GM18502 (cell line): ENCODE data around the gene ZNF385B.
"Not testable (repeated sequence)": the region's sequence is repeated elsewhere in the genome, so short reads cannot be mapped to it uniquely, and the experiment has no call there.

ENCODE experiments used
- ATAC-seq: cut with Tn5 transposase; IDR thresholded peaks from one replicate; pipeline ENCODE4 v1.9.1; 2021; ENCODE audit warnings: mild to moderate bottlenecking; ENCODE audit not compliant: unreplicated experiment, poor library complexity

Gene ZNF385B

DNA sequence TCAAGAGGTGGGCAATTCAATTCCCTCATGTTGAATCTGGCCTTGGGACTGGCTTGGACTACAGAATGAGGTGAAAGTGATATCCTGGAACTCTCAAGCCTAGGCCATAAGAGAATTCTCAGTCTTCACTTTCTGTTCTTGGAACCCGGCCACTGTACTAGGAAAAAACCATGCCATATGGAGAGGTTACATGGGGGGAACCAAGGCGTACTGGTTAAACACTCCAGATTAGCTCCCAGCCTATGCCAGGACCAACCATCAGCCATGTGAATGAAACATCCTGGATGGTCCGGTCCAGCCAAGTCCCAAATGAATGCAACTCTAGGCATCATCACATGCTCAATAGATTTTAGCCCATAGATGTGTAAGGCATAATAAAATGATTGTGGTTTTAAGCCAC lies 56.4 kb downstream of the ZNF385B start:
- no peak for ATAC-seq

DNA sequence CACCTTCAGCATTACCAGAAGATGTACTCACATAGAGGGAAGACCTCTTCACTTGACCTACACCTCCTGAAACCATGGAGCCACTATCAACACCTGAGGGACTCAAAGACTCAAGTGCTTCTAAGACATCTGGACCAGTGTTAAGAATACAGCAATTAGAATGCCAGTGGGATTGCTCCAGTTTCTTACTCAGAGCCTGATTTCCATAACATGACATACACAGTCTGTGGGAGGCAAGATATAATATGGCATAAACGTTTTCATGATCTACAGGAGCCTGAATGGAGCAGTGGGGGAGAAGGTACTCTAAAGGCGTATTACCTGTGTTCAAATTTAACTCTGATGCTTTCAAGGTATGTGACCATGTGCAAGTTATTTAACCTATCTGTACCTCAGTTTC lies 57.2 kb downstream of the ZNF385B start:
- no peak for ATAC-seq

DNA sequence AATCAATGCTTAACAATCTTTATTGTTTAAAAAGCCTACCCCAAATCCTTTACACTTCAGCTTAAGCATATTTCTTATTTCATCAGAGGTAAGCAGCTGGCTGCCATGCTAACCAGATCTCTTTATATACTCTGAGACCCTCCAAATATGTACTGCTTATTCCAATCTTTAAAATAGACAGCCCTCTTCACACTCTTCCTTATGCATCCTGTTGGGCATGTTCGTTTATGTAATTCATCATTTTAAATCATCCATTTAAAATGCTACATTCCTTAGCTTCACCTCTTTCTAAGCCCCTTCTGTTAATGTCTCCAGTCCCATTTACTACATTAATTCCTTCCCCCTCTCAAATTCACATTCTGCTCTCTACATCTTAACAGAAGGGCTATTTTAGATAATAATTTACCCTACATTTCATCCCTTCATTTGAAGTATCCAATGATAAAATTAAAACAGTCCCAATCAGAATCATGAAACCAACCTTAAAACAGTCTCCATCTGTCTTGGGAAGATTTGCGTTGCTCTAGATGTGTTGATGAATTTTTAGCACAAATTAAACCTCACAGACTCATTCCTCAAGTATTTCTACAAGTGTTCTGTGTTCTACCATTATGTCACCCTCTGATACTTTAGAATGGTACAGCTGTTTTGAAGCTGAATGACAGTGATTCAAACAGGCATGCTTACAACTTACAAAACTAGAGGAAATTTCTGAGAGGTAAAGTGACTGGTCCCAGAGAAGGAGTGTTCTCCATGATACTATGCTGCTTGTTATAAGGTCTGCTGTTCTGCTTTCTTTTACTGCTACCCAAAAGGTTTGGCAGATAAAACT lies 59.1 kb downstream of the ZNF385B start:
- ATAC-seq: no peak

DNA sequence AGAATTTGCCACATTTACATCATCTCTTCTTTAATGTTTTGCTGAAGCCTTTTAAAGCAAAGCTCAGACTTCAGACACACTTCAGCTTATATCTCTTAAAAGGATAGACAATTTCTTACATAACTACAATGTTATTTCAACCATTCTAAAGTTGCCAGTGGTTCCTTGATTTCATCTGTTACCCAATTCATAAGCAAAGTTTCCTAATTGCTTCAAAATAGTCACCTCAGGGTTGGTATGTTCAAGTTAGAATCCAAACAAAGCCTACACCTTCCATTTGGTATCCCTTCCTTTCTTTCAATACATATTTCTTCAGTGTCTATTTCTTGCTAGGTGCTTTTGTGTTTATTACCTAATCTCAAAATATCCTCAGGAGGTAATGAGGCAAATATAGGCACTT lies 60.6 kb downstream of the ZNF385B start:
- ATAC-seq: no peak

DNA sequence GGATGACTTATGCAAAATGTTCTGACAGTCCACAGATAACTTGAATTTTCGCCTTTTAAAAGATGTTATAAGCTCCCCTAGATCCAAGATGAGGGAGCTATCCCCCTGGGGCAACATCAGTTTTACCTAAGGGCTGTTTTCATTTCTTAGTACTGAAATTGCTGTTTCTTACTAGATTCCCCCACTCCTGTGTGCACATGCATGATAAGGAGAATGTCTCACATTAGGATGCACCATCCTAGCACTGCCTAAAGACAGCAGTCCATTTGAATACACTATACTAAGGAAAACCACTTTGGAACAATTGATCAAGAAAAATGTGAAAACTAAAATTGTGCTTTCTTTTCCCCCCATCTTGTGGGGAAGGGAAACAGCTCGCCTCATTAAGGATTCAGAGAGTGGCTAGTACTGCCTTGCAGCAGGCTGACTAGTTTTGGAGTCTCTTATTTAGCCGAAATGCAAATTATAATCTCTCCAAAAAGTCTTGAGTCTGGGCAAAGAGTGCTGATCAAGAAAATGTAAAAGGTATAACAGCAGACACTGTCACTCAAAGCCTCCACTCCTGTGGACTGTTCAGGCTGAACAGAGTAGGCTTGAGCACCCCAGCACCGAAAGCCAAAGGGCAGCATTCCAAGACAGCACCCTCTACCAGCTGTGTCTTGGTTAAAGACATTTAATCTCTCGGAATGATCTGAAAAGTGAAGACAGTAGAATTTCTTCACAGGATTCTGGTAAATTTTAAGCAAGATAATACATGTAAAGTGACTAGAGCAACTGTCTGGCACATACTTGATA lies 65.0 kb downstream of the ZNF385B start:
- no peak for ATAC-seq

DNA sequence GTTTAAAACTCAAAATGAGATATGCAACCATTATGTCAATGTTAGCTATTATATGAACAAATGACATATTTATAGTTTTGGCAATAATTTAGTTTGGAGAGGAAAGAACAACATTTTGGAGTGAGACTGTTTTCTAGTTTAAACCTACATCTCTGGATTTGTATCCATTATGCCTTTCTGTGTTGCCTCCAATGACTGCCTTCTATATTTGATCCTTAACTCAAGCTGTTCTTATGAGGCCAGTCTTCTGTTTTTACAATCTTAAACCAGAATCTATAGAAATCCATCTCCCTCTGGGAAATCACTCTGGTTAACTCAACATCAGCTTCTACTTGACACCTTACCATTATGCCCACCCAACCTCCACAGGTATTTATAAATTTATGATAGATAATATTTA lies 67.5 kb downstream of the ZNF385B start:
- no peak for ATAC-seq

DNA sequence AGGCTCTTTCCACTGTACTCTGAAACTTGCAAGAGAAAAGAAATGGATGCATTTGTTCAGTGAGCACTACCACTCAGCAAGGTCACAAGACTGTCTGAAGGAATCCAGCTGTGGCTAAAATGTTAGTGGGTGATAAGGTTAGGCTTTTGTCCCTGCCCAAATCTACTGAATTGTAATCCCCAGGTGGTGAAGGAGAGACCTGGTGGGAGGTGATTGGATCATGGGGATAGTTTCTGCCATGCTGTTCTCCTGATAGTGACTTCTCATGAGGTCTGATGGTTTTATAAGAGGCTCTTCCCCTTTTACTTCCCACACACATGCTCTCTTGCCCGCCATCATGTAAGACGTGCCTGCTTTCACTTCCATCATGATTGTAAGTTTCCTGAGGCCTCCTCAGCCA lies 68.2 kb downstream of the ZNF385B start:
- ATAC-seq: no peak

DNA sequence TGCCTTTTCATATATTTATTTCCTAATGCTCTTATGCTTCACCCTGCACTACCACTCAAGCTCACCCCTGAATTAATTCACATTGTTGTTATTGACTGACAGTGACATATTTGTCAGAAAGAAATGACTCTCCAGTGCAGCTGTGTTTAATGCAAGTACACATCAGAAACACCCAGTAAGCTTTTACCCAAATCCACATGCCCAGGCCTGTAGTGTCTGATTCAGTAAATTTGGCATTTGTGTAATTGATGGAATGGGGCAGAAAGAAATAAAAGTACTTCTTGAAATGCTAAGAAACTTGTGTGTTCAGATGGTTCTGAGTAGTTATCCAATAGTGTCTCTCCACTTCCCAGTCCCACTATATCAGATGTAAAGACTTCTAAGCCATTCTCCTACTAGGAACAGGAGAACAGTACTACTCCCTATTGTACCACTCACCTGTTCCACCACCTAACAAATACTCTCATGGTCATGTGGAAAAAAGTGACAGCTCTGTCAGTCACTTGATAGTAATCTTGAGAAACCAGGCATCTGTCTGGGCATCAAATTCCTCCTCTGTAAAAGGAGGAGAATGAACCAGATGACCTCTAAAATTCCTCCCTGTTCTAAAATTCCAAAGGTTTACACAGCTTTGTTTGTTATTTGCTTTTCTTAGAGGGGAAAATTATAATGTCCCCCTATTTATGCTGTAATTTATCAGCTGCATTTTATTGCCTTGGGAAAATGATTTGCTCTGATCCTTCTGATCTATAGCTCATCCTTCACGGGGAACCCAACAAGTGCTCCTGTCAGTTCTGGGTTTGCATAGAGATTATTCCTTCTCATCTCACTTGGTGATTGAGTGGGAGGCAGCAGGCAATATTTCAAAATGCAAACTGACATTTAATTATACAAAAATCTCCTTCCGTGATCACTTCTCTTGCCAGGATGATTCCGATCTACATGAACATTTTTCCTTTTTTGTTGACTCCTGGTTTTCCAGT lies 70.9 kb downstream of the ZNF385B start:
- ATAC-seq: no peak

DNA sequence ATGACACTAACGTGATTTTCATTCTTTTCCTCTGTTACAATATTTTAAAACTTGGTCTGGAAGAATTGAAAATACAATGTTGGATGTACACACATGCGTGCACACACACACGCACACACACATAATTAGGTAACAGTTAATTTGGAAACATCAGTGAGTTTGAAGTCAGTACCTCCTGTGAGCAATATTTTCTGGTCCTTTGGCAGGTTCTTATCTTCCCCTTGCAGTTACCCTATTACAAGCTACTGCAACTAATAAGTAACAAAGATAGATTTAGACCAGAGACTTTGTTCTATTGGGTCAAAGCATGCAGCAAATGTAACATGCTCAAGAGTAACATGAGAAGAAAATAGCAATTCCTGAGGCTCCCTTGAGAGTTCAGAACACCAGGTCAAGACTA lies 73.3 kb downstream of the ZNF385B start:
- ATAC-seq: no peak

DNA sequence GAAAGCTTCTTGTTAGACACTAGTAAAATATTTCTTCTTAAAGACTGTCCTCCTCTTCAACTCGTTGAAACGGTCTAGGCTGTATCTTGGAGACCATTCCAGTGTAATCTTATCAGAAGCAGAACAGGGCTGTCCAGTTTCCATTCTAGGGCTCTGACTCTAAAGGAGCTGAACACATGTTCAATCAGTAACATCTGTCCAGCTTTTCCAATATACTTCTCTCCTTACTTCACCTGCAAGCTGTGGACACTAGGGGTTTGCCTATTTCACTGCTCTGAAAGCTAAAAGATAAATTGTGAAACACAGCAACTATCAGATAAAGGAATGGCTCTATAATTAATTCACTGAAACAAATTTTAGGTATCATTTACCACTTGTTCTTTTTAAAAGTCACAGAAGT lies 73.8 kb downstream of the ZNF385B start:
- no peak for ATAC-seq

DNA sequence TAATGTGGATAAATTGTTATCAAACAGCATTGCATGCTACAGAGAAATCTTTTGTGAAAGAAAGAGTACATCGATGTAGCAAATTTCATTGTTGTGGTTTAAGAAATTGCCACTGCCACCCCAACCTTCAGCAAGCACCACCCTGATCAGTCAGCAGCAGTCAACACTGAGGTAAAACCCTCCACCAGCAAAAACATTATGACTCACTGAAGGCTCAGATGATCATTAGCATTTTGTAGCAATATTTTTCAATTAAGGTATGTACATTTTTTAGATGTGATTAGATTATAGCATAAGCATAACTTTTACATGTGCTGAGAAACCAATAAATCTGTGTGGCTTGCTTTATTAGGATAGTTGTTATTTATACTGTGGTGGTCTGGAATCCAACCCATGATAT lies 75.5 kb downstream of the ZNF385B start:
- ATAC-seq: no peak

DNA sequence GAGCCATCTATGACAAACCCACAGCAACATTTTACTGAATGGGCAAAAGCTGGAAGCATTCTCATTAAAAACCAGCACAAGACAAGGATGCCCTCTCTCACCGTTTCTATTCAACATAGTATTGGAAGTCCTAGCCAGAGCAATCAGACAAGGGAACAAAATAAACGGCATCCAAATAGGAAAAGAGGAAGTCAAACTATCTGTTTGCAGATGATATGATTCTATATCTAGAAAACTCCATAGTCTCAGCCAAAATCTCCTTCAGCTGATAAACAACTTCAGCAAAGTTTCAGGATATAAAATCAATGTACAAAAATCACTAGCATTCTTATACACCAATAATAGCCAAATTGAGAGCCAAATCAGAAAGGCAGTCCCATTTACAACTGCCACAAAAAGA lies 79.1 kb downstream of the ZNF385B start:
- ATAC-seq: not testable (repeated sequence)

DNA sequence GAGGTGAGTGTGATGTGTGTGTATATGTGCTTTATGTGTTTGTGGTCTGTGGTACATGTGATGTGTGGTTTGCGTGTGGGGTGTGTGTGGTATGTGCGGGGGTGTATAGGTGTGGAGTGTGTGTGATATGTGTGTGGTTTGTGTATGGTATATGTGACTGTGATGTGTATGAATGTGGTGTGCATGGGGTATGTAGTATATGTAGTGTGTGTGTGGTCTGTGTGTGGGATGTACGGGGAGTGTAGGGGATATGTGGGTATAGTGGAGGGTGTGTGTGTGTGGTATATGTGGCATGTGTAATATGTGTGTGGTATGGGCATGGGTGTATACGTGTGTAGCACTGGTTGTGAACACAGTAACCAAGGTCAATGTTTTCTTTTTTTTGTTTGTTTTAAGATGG lies 87.4 kb downstream of the ZNF385B start:
- ATAC-seq: no peak

DNA sequence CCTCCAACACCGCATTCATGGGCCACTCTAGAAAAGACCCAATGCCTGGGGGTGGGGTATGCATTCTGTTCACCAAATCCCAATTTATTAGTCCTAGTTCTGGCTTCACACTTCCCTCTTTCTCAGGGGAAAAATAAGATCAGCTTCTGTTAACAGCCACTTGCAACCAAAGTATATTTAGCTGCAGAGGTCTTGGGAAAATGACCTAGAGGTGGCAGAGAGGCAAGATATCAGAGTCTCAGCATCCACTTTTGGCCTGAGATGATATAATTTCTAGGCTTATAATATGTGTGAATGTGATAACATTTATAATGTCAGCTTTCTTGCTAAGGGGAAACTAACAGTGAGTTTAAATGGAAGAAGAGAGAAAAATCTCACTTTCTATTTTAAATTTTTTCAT lies 89.1 kb downstream of the ZNF385B start:
- ATAC-seq: no peak

DNA sequence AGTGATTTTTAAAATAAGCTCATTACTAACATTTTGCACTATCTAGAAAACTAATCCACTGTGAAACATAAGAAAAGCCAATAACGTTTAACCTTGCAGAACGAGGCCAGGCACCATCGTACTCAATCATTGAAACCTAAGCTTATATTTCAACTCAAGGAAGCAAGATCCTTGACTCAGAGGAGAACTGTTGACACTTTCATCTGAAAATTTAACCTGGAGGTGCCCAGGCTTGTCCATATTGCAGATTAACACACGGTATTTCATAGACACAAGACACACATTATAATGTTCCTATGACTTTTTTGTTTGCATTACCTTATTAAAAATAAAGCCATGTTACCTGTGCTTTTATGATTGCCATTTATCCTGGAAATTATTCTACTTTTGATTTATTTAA lies 89.6 kb downstream of the ZNF385B start:
- ATAC-seq: no peak

DNA sequence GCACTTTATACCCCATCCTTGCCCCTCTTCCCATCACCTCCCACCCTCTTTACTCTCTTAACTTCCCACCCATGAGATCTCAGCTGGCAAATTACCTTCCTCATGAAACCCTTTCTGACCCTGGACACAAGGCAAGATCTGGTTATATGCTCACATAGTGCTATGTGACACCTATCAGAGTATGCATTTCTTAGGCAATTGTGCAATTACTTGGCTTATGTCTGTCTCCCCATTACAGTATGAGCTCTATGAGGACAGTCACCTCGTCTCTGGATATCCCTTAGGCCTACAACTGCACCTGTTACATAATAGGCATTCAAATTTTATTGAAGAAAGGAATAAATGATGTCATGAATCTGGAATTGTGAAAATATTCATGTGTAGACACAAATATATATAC lies 91.4 kb downstream of the ZNF385B start:
- ATAC-seq: no peak

DNA sequence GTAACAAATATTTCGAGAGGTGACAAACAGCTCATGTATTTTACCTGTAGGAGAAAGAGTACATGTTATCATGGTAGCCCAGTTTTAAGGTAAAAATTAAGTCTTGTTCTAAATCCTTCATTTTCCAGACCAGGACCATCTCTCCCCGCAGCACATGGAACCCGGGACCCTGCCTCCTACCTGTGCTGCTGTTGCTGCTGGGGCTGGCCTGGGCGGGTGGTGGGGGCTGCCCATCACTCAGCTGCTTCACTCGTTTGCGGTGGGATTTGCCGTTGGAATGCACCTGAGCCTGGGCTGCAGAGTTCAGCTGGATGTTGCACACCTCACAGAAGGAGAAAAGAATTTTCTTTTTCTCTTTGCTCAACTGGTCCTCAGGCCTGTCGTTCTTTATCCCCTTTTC lies 92.1 kb downstream of the ZNF385B start:
- ATAC-seq: no peak

DNA sequence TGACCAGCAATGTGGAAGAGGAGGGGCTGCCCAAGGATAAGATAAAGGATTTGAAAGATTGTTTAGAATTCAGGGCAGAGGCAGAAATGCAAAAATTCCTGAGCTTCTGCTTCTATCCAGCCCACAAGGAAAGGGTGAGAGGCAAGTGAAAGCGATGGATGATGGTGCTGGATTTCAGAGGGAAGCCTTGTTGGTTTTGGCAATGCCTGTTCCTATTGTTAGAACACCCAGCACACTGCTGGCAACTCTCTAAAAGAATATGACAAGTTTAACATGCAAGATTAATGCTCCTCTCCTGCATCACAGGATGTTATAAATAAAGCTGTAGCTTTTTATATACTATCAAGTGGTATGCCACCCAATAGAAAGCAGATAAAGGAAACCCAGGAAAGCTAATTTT lies 92.6 kb downstream of the ZNF385B start:
- no peak for ATAC-seq

DNA sequence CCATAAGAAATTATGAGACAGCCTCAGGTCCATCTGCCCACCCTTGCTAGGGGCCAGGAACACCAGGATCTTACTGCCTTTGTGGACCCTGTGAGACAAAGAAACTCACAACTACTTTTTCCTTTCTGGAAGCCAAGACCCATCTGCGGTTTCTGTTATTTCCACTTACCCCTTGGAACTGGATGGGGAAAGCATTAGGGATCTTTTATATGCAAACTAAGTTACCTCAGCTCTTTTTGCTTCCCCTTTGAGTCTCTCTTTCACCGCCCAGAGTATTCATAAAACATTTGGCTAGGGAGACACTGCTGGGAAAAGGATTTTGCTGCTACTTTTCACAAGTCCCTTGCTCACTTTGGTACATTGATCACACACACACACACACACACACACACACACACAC lies 95.7 kb downstream of the ZNF385B start:
- no peak for ATAC-seq

DNA sequence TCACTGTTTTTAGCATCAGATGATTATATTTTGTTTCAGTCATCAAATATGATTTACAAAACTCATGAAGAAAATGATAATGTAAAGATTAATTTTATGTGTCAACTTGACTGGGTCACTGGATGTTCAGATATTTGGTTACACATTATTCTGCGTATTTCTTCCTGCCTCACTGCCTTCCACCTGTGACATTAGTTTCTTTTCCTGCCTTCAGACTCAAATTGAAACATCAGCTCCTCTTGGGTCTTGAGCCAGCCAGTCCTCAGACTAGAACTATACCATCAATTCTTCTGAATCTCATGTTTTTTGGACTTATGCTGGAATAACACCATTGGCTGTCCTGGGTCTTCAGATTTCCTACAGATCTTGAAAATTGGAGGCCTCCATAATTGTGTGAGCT lies 96.7 kb downstream of the ZNF385B start:
- ATAC-seq: peak; percentile 88

DNA sequence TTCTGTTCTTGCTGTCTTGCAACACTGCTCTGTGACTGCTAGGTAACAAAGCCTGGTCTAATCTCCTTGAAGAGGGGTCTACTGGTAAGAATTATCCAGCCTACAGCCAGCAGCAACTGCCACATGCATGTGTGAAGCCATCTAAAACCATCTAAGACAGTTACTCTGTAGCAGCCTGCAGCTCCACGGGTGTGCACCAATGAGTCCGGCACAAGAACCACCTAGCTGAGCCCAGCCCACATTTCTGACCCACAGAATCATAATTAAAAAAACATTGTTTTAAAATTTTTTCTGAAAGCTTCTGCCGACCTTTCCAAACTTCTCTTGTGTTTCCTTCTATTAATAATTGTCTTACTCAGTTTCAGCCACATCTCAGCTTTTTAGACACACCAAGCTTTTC lies 102.8 kb downstream of the ZNF385B start:
- no peak for ATAC-seq
